Measurements from ENCODE around the gene ABR. TPM values are rescaled to one million over a fixed set of nuclear protein-coding genes. Genes with fewer than 3 reads are reported as not detected.
"Not testable (repeated sequence)": the region's sequence is repeated elsewhere in the genome, so short reads cannot be mapped to it uniquely, and the experiment has no call there.

Gene ABR
- total RNA-seq, 1 experiment from 2014 or later, result 57.4 TPM

GRCh38 chr17:1095090-1095852 lies 84.5 kb downstream of the ABR start:
- DNase-seq (ENCODE audit: low read depth), result no peak

GRCh38 chr17:1094591-1094990 lies 85.2 kb downstream of the ABR start:
- no peak for DNase-seq (ENCODE audit: low read depth)

GRCh38 chr17:1091900-1092299 lies 87.9 kb downstream of the ABR start:
- no peak for DNase-seq (ENCODE audit: low read depth)

GRCh38 chr17:1091190-1091534 lies 88.6 kb downstream of the ABR start:
- no peak for DNase-seq (ENCODE audit: low read depth)

- no peak for DNase-seq (ENCODE audit: low read depth)
Observed at GRCh38 chr17:1090465-1091189, 89.2 kb downstream of the ABR start.

- DNase-seq (ENCODE audit: low read depth), result no peak
Observed at GRCh38 chr17:1089915-1090314, 89.9 kb downstream of the ABR start.

GRCh38 chr17:1087381-1088241 lies 92.2 kb downstream of the ABR start:
- DNase-seq (ENCODE audit: low read depth), result peak; percentile 91

- DNase-seq (ENCODE audit: low read depth), result peak; percentile 87
Observed at GRCh38 chr17:1083451-1084187, 96.2 kb downstream of the ABR start.

- DNase-seq (ENCODE audit: low read depth), result peak; percentile 76
Observed at GRCh38 chr17:1082579-1082978, 97.2 kb downstream of the ABR start.

- DNase-seq (ENCODE audit: low read depth), result no peak
Observed at GRCh38 chr17:1078831-1079561, 100.8 kb downstream of the ABR start.

- DNase-seq (ENCODE audit: low read depth), result no peak
Observed at GRCh38 chr17:1077986-1078711, 101.6 kb downstream of the ABR start.

GRCh38 chr17:1077581-1077985 lies 102.2 kb downstream of the ABR start:
- no peak for DNase-seq (ENCODE audit: low read depth)

GRCh38 chr17:1076982-1077302 lies 102.8 kb downstream of the ABR start:
- no peak for DNase-seq (ENCODE audit: low read depth)

GRCh38 chr17:1076299-1076981 lies 103.3 kb downstream of the ABR start:
- DNase-seq (ENCODE audit: low read depth), result peak; percentile 46

- no peak for DNase-seq (ENCODE audit: low read depth)
Observed at GRCh38 chr17:1074886-1075605, 104.7 kb downstream of the ABR start.

- DNase-seq (ENCODE audit: low read depth), result not testable (repeated sequence)
Observed at GRCh38 chr17:1073963-1074625, 105.7 kb downstream of the ABR start.

GRCh38 chr17:1073241-1073962 lies 106.4 kb downstream of the ABR start:
- DNase-seq (ENCODE audit: low read depth), result no peak

GRCh38 chr17:1072551-1072961 lies 107.2 kb downstream of the ABR start:
- no peak for DNase-seq (ENCODE audit: low read depth)

All from Daoy (cell line).